GM18868 (cell line): ENCODE measurements around the gene ENDOG.
"Not testable (repeated sequence)": the region's sequence is repeated elsewhere in the genome, so short reads cannot be mapped to it uniquely, and the experiment has no call there.

ENCODE experiments used
- ATAC-seq: cut with Tn5 transposase; IDR thresholded peaks from one replicate; pipeline ENCODE4 v1.9.1; 2021; ENCODE audit warnings: mild to moderate bottlenecking, moderate library complexity; ENCODE audit not compliant: unreplicated experiment

ENDOG gene

GRCh38 chr9:128818099-128818838, at the start of gene ENDOG:
TSS of gene ENDOG (plus strand) at chr9:128818500. CDS start at chr9:128818685, 185 bp downstream.
- peak; percentile 92 for ATAC-seq

- ATAC-seq = no peak
Observed at GRCh38 chr9:128768606-128769005, 49.7 kb upstream of the ENDOG start.

GRCh38 chr9:128770286-128771030, 47.8 kb upstream of the ENDOG start:
- ATAC-seq = no peak

GRCh38 chr9:128771094-128771721, 47.1 kb upstream of the ENDOG start:
- peak; percentile 13 for ATAC-seq

GRCh38 chr9:128771745-128772519, 46.4 kb upstream of the ENDOG start, which contains the start of gene ZER1:
TSS of gene ZER1 (minus strand) at chr9:128771927. CDS start at chr9:128755565, 16,362 bp downstream.
- peak; percentile 93 for ATAC-seq

- ATAC-seq = no peak
Observed at GRCh38 chr9:128773049-128773448, 45.3 kb upstream of the ENDOG start.

GRCh38 chr9:128774804-128775203, 43.5 kb upstream of the ENDOG start:
- ATAC-seq = no peak

- ATAC-seq = not testable (repeated sequence)
Observed at GRCh38 chr9:128780093-128780492, 38.2 kb upstream of the ENDOG start.

- ATAC-seq = no peak
Observed at GRCh38 chr9:128781187-128782070, 36.9 kb upstream of the ENDOG start.

- no peak for ATAC-seq
Observed at GRCh38 chr9:128782669-128783068, 35.6 kb upstream of the ENDOG start.

GRCh38 chr9:128785427-128785826, 32.9 kb upstream of the ENDOG start:
- no peak for ATAC-seq

GRCh38 chr9:128786681-128787601, 31.4 kb upstream of the ENDOG start, which contains the start of gene TBC1D13:
TSS of gene TBC1D13 (plus strand) at chr9:128787253. CDS start at chr9:128787354, 101 bp downstream.
- ATAC-seq = peak; percentile 81

- ATAC-seq = no peak
Observed at GRCh38 chr9:128787659-128788058, 30.6 kb upstream of the ENDOG start.

- ATAC-seq = no peak
Observed at GRCh38 chr9:128788445-128788844, 29.9 kb upstream of the ENDOG start.

- ATAC-seq = no peak
Observed at GRCh38 chr9:128790536-128790935, 27.8 kb upstream of the ENDOG start.

GRCh38 chr9:128792134-128792533, 26.2 kb upstream of the ENDOG start:
- no peak for ATAC-seq

GRCh38 chr9:128792978-128793686, 25.2 kb upstream of the ENDOG start:
- ATAC-seq = no peak

- not testable (repeated sequence) for ATAC-seq
Observed at GRCh38 chr9:128794961-128795360, 23.3 kb upstream of the ENDOG start.
